Muscle layer of duodenum (tissue), 2 donors: Measurements from ENCODE around the gene UPF2.

Experiments used
- H3K27ac ChIP-seq: one replicate; pipeline ENCODE4 v1.7.0; 2013; ENCODE audit warnings: mild to moderate bottlenecking, low read length
- H3K27me3 ChIP-seq: one replicate; pipeline ENCODE4 v1.7.0; 2013; ENCODE audit warnings: low read depth, mild to moderate bottlenecking, control low read depth, low read length
- H3K36me3 ChIP-seq, 2 donors: one replicate each; pipeline ENCODE4 v1.7.0; 2013; ENCODE audit warnings: low read length in 2 of 2, control low read depth in 1 of 2, mild to moderate bottlenecking in 1 of 2; ENCODE audit not compliant: insufficient read depth in 2 of 2, control insufficient read depth in 1 of 2
- H3K4me1 ChIP-seq, 2 donors: one replicate each; pipeline ENCODE4 v1.7.0; 2013; ENCODE audit warnings: low read length in 2 of 2, mild to moderate bottlenecking in 2 of 2, control low read depth in 1 of 2, moderate library complexity in 1 of 2; ENCODE audit not compliant: insufficient read depth in 2 of 2, control insufficient read depth in 1 of 2
- H3K4me3 ChIP-seq, 2 donors: one replicate each; pipeline ENCODE4 v1.7.0; 2013; ENCODE audit warnings: low read length in 2 of 2, low read depth in 1 of 2, mild to moderate bottlenecking in 1 of 2
- H3K9me3 ChIP-seq, 2 donors: one replicate each; pipeline ENCODE4 v1.7.0; 2013; ENCODE audit warnings: low read length in 2 of 2, control low read depth in 1 of 2, mild to moderate bottlenecking in 1 of 2; ENCODE audit not compliant: control insufficient read depth in 1 of 2
- donor health status: healthy.

UPF2 gene

DNA sequence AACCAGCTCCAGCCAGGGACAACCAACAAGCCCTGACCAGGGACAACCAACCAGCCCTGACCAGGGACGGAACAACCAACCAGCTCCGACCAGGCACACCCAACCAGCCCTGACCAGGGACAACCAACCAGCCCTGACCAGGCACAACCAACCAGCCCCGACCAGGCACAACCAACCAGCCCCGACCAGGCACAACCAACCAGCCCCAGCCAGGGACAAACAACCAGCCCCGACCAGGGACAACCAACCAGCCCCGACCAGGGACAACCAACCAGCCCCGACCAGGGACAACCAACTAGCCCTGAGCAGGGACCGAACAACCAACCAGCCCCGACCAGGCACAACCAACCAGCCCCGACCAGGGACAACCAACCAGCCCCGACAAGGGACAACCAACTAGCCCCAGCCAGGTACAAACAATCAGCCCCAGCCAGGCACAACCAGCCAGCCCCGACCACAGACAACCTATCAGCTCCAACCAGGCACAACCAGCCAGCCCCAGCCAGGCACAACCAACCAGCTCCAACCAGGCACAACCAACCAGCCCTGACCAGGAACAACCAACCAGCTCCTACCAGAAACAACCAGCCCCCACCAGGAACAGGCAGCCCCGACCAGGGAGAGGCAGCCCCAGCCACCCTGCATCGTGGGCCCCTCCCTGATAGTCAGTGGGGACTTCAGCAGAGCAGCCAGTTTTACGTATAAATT is 163.1 kb downstream of the UPF2 start:
- Histone ChIP-seq H3K36me3 (no peaks in the 10 kb centered on the region), H3K27me3 (no peaks in the 10 kb centered on the region), H3K9me3 (no peaks in the 10 kb centered on the region), H3K4me3 (no peak overlapping the region), H3K27ac (no peak overlapping the region), H3K4me1 (peaks cover 4 to 11% of the 10 kb centered on the region in 2 donors)

DNA sequence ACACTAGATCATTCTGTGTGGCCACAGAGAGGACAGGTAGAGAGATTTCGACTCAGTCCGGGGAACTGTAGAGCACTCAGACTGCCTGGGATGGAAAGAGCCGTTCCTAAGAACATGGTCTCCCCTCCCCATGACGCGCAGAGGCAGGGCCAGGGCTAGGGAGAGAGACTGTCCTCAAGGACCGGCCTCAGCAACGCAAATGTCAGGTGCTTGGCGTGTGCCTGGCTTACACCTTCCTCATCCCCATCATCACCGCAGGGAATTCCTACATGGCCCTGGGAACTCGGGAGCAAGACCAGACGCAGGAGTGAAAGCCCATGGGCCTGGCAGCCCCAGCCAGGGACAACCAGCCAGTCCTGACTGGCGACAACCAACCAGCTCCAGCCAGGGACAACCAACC is 163.8 kb downstream of the UPF2 start:
- Histone ChIP-seq H3K4me1 (peaks cover 4 to 11% of the 10 kb centered on the region in 2 donors), H3K27me3 (no peaks in the 10 kb centered on the region), H3K9me3 (no peaks in the 10 kb centered on the region), H3K27ac (no peak overlapping the region), H3K36me3 (no peaks in the 10 kb centered on the region), H3K4me3 (no peak overlapping the region)

DNA sequence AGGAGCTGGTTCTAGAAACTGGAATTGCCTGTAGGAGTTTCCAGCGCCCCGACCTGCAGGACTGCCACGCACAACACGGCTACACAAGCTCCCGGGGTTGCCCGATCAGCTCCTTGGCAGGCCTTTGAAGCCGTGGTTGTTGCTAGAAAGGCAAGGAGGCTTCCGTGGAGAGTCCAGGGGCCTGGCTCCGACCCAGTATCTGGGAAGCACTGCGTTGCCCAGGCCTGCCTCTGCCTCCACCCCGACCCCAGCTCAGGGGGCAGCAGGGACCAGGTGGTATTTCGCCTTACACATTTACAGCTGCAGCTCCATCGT is 165.1 kb downstream of the UPF2 start:
- no peak overlapping the region for H3K4me3 ChIP-seq
- no peaks in the 10 kb centered on the region for H3K9me3 ChIP-seq
- no peaks in the 10 kb centered on the region for H3K27me3 ChIP-seq
- H3K27ac ChIP-seq = no peak overlapping the region
- no peaks in the 10 kb centered on the region for H3K36me3 ChIP-seq
- H3K4me1 ChIP-seq = peaks cover 4 to 11% of the 10 kb centered on the region in 2 donors

GRCh38 chr10:11876805-11877590 is 165.6 kb downstream of the UPF2 start:
- Histone ChIP-seq H3K4me3 (no peak overlapping the region), H3K36me3 (no peaks in the 10 kb centered on the region), H3K4me1 (peaks cover 4 to 11% of the 10 kb centered on the region in 2 donors), H3K9me3 (no peaks in the 10 kb centered on the region), H3K27me3 (no peaks in the 10 kb centered on the region), H3K27ac (no peak overlapping the region)

DNA sequence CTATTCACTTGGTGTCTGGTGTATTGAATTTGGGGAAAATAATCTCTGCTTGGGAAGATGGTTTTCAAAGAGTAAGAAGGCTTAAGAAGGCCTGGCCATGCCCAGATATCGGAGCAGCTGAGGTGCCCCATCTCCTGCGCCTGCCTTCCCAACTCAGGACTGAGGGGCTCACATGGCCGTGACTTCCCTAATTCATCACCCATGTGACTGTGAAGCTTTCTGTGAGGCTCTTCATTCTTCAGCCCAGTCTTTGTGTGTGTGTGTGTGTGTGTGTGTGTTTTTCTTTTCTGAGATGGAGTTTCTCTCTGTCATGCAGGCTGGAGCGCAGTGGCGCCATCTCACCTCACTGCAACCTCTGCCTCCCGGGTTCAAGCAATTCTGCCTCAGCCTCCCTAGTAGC is 166.3 kb downstream of the UPF2 start:
- no peak overlapping the region for H3K27ac ChIP-seq
- H3K4me1 ChIP-seq = peaks cover 4 to 11% of the 10 kb centered on the region in 2 donors
- H3K9me3 ChIP-seq = no peaks in the 10 kb centered on the region
- no peak overlapping the region for H3K4me3 ChIP-seq
- H3K36me3 ChIP-seq = no peaks in the 10 kb centered on the region
- no peaks in the 10 kb centered on the region for H3K27me3 ChIP-seq

DNA sequence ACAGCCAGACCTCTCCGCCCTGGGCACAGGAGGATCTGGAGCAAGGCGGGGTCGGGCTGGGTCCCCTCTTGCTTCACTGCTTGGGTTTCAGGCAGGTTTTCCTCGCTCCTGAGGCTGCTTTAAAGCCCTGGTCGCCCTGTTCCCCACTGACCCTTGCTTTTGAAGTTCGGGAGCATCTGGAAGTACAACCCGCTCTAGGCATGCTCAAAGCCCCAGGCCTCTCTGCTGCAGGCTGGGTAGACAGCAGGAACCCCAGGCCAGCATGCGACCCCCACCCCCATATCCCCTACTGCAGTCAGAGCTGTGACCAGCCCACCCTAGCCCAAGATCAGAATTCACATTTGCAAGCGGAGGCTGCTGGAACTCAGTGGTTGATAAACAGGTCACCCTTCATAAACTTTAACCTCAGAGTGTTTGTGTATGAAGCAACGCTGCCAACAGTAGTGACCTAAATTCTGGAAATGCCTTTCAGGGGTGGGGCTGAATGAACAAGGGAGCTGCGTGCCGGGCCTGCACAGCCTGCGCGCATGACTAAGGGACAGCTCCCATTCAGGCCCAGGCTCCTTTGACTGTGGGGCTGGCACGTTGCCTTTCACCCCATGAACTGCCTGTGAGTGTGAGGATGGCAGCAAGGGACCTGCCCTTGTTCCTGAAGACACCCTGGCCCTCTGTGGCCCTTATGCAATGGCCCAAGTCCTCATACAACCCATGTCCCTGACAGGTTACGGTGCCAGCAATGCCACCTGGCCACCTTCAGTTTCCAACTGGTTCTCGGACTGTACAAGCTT is 166.9 kb downstream of the UPF2 start:
- H3K4me1 ChIP-seq = peaks cover 4 to 11% of the 10 kb centered on the region in 2 donors
- H3K27me3 ChIP-seq = no peaks in the 10 kb centered on the region
- no peak overlapping the region for H3K4me3 ChIP-seq
- no peaks in the 10 kb centered on the region for H3K36me3 ChIP-seq
- H3K27ac ChIP-seq = no peak overlapping the region
- no peaks in the 10 kb centered on the region for H3K9me3 ChIP-seq

DNA sequence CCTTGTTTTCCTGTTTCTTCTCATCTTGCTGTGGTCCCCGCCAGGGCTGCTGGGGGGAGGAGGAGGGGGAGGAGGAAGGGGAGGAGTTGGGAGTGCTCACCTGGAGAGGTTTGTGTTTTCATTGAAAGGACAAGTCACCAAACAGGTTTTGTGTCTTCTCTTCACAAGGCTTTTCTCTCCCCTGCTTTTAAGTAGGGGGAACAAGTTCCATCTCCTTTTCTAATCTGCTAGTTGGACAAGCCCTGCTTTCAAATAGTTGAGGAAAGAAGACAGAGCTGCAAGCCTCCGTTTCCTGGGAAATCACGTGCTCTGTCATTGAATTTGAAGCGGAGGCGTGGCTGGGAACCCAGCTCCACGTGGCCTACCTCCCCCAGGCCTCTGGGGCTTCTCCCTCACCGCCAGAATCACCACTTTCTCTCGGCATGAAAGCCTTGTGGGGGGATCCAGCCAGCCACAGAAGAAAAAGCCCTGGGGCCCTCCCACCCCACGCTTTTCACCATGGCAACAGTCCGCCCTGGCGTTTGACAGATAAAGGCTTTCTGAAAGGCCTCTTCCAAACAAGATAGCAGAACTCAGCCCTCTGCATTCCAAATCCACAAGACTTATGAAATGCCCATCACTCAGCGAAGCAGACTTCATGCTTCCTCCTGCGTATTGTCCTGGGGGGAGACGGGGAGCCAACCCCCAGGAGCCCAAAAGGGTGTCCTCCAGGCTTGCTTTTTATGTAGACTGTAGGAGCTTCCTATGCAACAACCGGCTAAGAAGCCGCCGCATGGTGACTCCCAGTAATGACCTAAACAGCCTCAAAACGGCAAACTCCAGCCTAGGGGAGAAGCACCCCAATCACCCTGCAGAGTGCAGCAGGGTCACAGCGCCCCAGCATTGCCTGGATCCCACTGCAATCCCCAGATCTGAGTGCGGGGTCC is 167.8 kb downstream of the UPF2 start:
- H3K36me3 ChIP-seq = no peaks in the 10 kb centered on the region
- no peaks in the 10 kb centered on the region for H3K27me3 ChIP-seq
- no peak overlapping the region for H3K4me3 ChIP-seq
- H3K27ac ChIP-seq = no peak overlapping the region
- no peaks in the 10 kb centered on the region for H3K9me3 ChIP-seq
- peaks cover 4 to 16% of the 10 kb centered on the region in 2 donors for H3K4me1 ChIP-seq

DNA sequence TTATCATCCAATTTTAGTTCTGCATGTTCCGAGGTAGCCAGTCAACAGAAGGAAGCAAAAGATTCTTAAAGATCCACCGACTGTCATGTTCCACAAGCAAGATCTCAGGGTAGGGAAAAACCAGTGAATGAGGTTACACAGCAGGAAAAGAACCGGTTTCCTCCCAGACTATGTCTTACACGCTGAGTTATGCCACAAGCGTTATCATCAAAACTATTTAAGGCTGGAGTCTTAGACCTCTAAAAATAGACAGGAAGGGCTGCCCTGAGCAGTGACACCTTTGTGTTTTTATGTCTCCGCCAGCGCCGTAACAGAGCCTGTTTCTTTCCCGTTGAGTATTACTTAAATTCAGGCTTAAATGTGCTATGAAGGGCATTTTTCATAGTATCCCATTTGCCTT is 171.1 kb downstream of the UPF2 start:
- Histone ChIP-seq H3K9me3 (no peaks in the 10 kb centered on the region), H3K4me1 (peaks cover 4 to 21% of the 10 kb centered on the region in 2 donors), H3K4me3 (no peak overlapping the region), H3K27me3 (no peaks in the 10 kb centered on the region), H3K36me3 (no peaks in the 10 kb centered on the region), H3K27ac (no peak overlapping the region)

DNA sequence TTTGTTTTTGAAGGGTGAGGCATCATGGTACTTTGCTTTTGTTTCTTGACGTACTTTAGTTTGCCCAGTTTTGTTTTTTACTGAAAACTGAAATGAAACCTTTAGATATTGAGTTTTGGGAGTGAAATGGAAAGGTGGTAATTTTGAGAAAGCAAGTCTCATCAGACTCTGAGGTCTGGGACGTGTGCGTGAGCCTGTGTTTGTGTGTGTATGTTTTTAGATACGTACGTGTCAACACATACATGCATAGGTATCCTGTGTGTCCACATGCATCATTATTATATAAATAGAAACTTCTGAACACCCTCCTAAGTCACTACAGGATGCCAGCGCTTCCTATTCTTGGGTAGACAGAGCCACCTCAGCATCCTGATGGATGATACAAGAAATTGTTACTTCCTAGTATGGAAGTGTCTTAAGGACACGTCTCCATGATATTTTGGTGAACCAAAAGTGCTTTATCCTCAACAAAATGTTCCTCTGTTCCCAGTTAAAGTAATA is 171.7 kb downstream of the UPF2 start:
- Histone ChIP-seq H3K4me1 (peaks cover 1 to 21% of the 10 kb centered on the region in 2 donors), H3K27ac (no peak overlapping the region), H3K9me3 (no peaks in the 10 kb centered on the region), H3K36me3 (no peaks in the 10 kb centered on the region), H3K27me3 (no peaks in the 10 kb centered on the region), H3K4me3 (no peak overlapping the region)

- Histone ChIP-seq H3K4me1 (peaks cover 0 to 19% of the 10 kb centered on the region in 2 donors), H3K36me3 (no peaks in the 10 kb centered on the region), H3K4me3 (peak overlapping the region in 1 of 2 donors; percentile 58), H3K9me3 (no peaks in the 10 kb centered on the region), H3K27ac (no peak overlapping the region), H3K27me3 (no peaks in the 10 kb centered on the region)
Measured at GRCh38 chr10:11870461-11870780, 172.2 kb downstream of the UPF2 start.
